DND-41 (cell line): ENCODE results near the gene PFKFB3.

ENCODE experiments used
- CTCF ChIP-seq: IDR thresholded peaks from 2 replicates; pipeline ENCODE4 v1.5.1; 2012; ENCODE audit warnings: borderline replicate concordance, low read length, moderate library complexity, mild to moderate bottlenecking; ENCODE audit not compliant: poor library complexity, severe bottlenecking; ENCODE audit errors: extremely low read depth
- EZH2 ChIP-seq: IDR thresholded peaks from 3 replicates; pipeline ENCODE4 v1.6.1; 2012; ENCODE audit warnings: borderline replicate concordance, low read depth, mild to moderate bottlenecking, moderate library complexity, low read length, inconsistent platforms; ENCODE audit not compliant: severe bottlenecking

GRCh38 chr10:6301488-6302075 is 98.8 kb downstream of the PFKFB3 start:
- TF ChIP-seq EZH2 (no peak), CTCF (no peak)
